HUES48 (cell line): ENCODE data around the gene TFIP11.
A peak's percentile ranks its signal among the peaks of the same experiment; 100 is the strongest.

Experiments used
- H3K27ac ChIP-seq: one replicate; pipeline ENCODE4 v1.7.0; 2013; ENCODE audit warnings: low read depth, low read length, inconsistent platforms
- H3K27me3 ChIP-seq: 2 replicates; pipeline ENCODE4 v1.6.1; 2013; ENCODE audit warnings: mild to moderate bottlenecking, low read length; ENCODE audit not compliant: control insufficient read depth, insufficient read depth
- H3K36me3 ChIP-seq: 2 replicates; pipeline ENCODE4 v1.6.1; 2013; ENCODE audit warnings: low read length; ENCODE audit not compliant: control insufficient read depth, insufficient read depth
- H3K4me1 ChIP-seq: 2 replicates; pipeline ENCODE4 v1.6.1; 2013; ENCODE audit warnings: mild to moderate bottlenecking, low read length; ENCODE audit not compliant: control insufficient read depth, insufficient read depth
- H3K4me3 ChIP-seq: 2 replicates; pipeline ENCODE4 v1.5.1; 2013; ENCODE audit warnings: mild to moderate bottlenecking, low read depth, low read length
- H3K9ac ChIP-seq: 2 replicates; pipeline ENCODE4 v1.6.1; 2013; ENCODE audit warnings: mild to moderate bottlenecking, low read depth, low read length, moderate library complexity
- H3K9me3 ChIP-seq: 2 replicates; pipeline ENCODE4 v1.6.1; 2013; ENCODE audit warnings: low read length; ENCODE audit not compliant: control insufficient read depth, insufficient read depth

The TFIP11 gene

DNA sequence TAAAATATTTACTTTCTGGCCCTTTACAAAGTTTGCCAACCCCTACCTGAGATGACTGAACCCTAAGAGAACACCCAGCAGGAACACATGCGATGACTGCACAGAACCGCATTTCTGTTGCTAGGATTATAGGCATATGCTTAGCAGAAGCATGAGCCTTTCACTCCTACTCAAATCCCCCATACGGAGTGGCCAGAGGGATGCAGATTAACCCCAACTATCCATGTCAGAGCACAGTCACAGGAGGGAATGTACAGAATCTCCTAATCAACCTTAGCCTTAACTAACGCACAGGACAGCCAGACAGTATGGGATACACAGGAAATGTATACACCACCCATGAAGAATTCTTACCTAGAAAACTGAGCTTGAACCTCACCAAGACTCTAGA, 34.9 kb downstream of the TFIP11 start:
- H3K4me3 ChIP-seq = no peak overlapping the region
- H3K36me3 ChIP-seq = peaks cover 81% of the 10 kb centered on the region
- no peaks in the 10 kb centered on the region for H3K9me3 ChIP-seq
- H3K9ac ChIP-seq = no peak overlapping the region
- H3K27ac ChIP-seq = peak overlapping the region; percentile 46
- peaks cover 8% of the 10 kb centered on the region; the same call in 1 of the 2 replicates for H3K4me1 ChIP-seq
- H3K27me3 ChIP-seq = no peaks in the 10 kb centered on the region

DNA sequence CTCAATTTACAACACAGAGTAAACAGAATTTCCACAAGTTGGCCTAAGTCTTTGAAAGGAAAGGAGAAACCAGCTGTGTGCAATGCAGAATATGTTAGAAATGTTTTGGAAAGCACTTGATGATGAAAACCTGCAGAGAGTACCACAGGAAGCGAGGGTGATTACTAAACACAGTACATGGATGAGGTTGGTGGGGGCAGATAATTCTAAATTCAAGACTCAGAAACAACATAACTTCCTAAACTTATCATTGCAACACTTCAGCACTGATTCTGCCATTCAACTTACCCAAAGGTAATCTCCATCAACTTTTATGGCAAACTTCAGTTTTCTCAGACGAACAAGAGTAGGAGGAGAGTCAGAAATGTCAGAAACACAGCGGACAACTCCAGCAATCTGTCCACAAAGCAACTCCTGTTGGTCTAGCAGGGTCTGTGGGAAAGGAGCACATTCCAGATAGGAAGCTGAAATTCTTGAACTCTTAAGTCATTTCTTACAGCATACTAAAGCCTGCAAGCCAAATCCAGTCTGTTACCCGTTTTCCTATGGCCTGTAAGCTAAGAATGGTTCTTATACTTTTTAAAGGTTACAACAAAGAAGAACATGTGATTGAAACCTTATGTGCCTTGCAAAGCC, 35.5 kb downstream of the TFIP11 start:
- H3K4me3 ChIP-seq = no peak overlapping the region
- H3K36me3 ChIP-seq = peaks cover 83% of the 10 kb centered on the region

GRCh38 chr22:26474682-26475081, 37.6 kb downstream of the TFIP11 start:
- Histone ChIP-seq H3K4me3 (no peak overlapping the region), H3K27ac (no peak overlapping the region), H3K27me3 (no peaks in the 10 kb centered on the region), H3K4me1 (no peaks in the 10 kb centered on the region), H3K9me3 (no peaks in the 10 kb centered on the region), H3K36me3 (peaks cover 96% of the 10 kb centered on the region), H3K9ac (no peak overlapping the region)

More for the DNA sequence above, 35.5 kb downstream of the TFIP11 start:
- Histone ChIP-seq H3K27me3 (no peaks in the 10 kb centered on the region), H3K4me1 (peaks cover 7% of the 10 kb centered on the region; the same call in 1 of the 2 replicates), H3K9ac (no peak overlapping the region), H3K9me3 (no peaks in the 10 kb centered on the region), H3K27ac (peak overlapping the region; percentile 46)

- Histone ChIP-seq H3K4me3 (no peak overlapping the region), H3K9me3 (no peaks in the 10 kb centered on the region), H3K27ac (peak overlapping the region; percentile 74), H3K27me3 (no peaks in the 10 kb centered on the region), H3K36me3 (peaks cover 97% of the 10 kb centered on the region), H3K4me1 (no peaks in the 10 kb centered on the region), H3K9ac (no peak overlapping the region)
Observed at GRCh38 chr22:26471522-26471921, 40.8 kb downstream of the TFIP11 start.

- Histone ChIP-seq H3K36me3 (peaks cover 97% of the 10 kb centered on the region), H3K27ac (peak overlapping the region; percentile 74), H3K27me3 (no peaks in the 10 kb centered on the region), H3K4me3 (no peak overlapping the region), H3K4me1 (no peaks in the 10 kb centered on the region), H3K9ac (no peak overlapping the region), H3K9me3 (no peaks in the 10 kb centered on the region)
Observed at GRCh38 chr22:26470807-26471206, 41.5 kb downstream of the TFIP11 start.

- H3K4me1 ChIP-seq = peaks cover 3% of the 10 kb centered on the region; the same call in 1 of the 2 replicates
- H3K9ac ChIP-seq = no peak overlapping the region
- no peak overlapping the region for H3K4me3 ChIP-seq
- H3K36me3 ChIP-seq = peaks cover 92% of the 10 kb centered on the region
- H3K27ac ChIP-seq = no peak overlapping the region
- H3K27me3 ChIP-seq = no peaks in the 10 kb centered on the region
- H3K9me3 ChIP-seq = no peaks in the 10 kb centered on the region
Observed at GRCh38 chr22:26466196-26466595, 46.1 kb downstream of the TFIP11 start.

- Histone ChIP-seq H3K9ac (no peak overlapping the region), H3K27me3 (no peaks in the 10 kb centered on the region), H3K36me3 (peaks cover 86% of the 10 kb centered on the region), H3K4me3 (no peak overlapping the region), H3K9me3 (no peaks in the 10 kb centered on the region), H3K4me1 (peaks cover 3% of the 10 kb centered on the region; the same call in 1 of the 2 replicates), H3K27ac (no peak overlapping the region)
Observed at GRCh38 chr22:26464312-26464711, 48.0 kb downstream of the TFIP11 start.

DNA sequence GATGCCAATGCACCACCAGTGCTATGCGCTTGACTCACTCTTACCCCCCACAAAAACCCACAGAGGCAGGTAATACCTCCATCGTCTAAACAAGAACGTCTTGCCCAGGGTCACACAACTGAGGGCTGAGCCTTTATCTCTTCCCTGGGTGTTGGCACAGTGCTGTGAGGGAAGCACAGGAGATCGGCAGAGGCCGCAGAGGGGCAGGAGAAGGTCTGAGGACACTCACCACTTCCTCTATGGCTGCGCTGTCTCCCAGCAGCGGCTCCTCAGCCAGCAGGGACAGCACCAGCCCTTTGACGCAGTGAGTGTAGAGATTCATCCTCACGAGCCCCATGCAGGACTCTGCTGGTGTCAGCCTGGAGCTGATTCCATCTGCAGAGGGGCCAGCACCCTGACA, 48.6 kb downstream of the TFIP11 start:
- Histone ChIP-seq H3K4me3 (no peak overlapping the region), H3K4me1 (peaks cover 3% of the 10 kb centered on the region; the same call in 1 of the 2 replicates), H3K36me3 (peaks cover 85% of the 10 kb centered on the region), H3K27ac (no peak overlapping the region), H3K9ac (no peak overlapping the region), H3K9me3 (no peaks in the 10 kb centered on the region), H3K27me3 (no peaks in the 10 kb centered on the region)

- H3K27me3 ChIP-seq = no peaks in the 10 kb centered on the region
- no peak overlapping the region for H3K4me3 ChIP-seq
- H3K36me3 ChIP-seq = peaks cover 85% of the 10 kb centered on the region
- H3K9me3 ChIP-seq = no peaks in the 10 kb centered on the region
- H3K4me1 ChIP-seq = peaks cover 3% of the 10 kb centered on the region; the same call in 1 of the 2 replicates
- no peak overlapping the region for H3K27ac ChIP-seq
- H3K9ac ChIP-seq = no peak overlapping the region
Observed at GRCh38 chr22:26463101-26463661, 49.1 kb downstream of the TFIP11 start.

- Histone ChIP-seq H3K4me3 (no peak overlapping the region), H3K9me3 (no peaks in the 10 kb centered on the region), H3K27me3 (no peaks in the 10 kb centered on the region), H3K9ac (no peak overlapping the region), H3K4me1 (peaks cover 3% of the 10 kb centered on the region; the same call in 1 of the 2 replicates), H3K36me3 (peaks cover 85% of the 10 kb centered on the region), H3K27ac (no peak overlapping the region)
Observed at GRCh38 chr22:26462641-26463040, 49.6 kb downstream of the TFIP11 start.

GRCh38 chr22:26462051-26462450, 50.2 kb downstream of the TFIP11 start:
- H3K9ac ChIP-seq = no peak overlapping the region
- H3K27me3 ChIP-seq = no peaks in the 10 kb centered on the region
- no peak overlapping the region for H3K4me3 ChIP-seq
- peaks cover 84% of the 10 kb centered on the region for H3K36me3 ChIP-seq
- no peaks in the 10 kb centered on the region for H3K9me3 ChIP-seq
- H3K4me1 ChIP-seq = peaks cover 3% of the 10 kb centered on the region; the same call in 1 of the 2 replicates
- H3K27ac ChIP-seq = no peak overlapping the region
